HL-60 (cell line): Measurements from ENCODE around the gene RPS6KA6.

Experiments used
- DNase-seq, 2 experiments: peaks; one replicate each; pipeline ENCODE4 v3.0.0-alpha.2; 2010 to 2020; ENCODE audit warnings: low read depth in 1 of 2, low spot score in 1 of 2
- H3K27ac ChIP-seq: fragments of 250-450 bp; sonication (Bioruptor Pico); replicated peaks from 2 replicates; pipeline ENCODE4 v1.5.1; 2020; ENCODE audit warnings: mild to moderate bottlenecking, moderate library complexity
- H3K27me3 ChIP-seq: fragments of 250-450 bp; sonication (Bioruptor Pico); 2 replicates; pipeline ENCODE4 v1.5.1; 2021; ENCODE audit warnings: mild to moderate bottlenecking, moderate library complexity; ENCODE audit not compliant: insufficient read depth, poor library complexity, severe bottlenecking
- H3K4me3 ChIP-seq: replicated peaks from 2 replicates; pipeline ENCODE4 v1.5.1; 2011; ENCODE audit warnings: mild to moderate bottlenecking, control low read depth, low read length; ENCODE audit not compliant: insufficient read depth
- CTCF ChIP-seq: IDR thresholded peaks from one replicate; pipeline ENCODE4 v1.5.1; 2011; ENCODE audit warnings: low read length, control low read depth, inconsistent platforms; ENCODE audit not compliant: insufficient read depth
- GABPA ChIP-seq: IDR thresholded peaks from 2 replicates; pipeline ENCODE4 v1.6.1; 2012; ENCODE audit warnings: low read depth
- POLR2AphosphoS5 ChIP-seq: IDR thresholded peaks from 2 replicates; pipeline ENCODE4 v1.6.1; 2012; ENCODE audit warnings: low read depth
- REST ChIP-seq: IDR thresholded peaks from 2 replicates; pipeline ENCODE4 v1.6.1; 2012; ENCODE audit warnings: low read depth; ENCODE audit not compliant: insufficient replicate concordance
- SPI1 ChIP-seq: IDR thresholded peaks from 2 replicates; pipeline ENCODE4 v1.6.1; 2012; ENCODE audit warnings: low read depth, mild to moderate bottlenecking, borderline replicate concordance

RPS6KA6 gene

GRCh38 chrX:84168574-84168973 lies 19.4 kb downstream of the RPS6KA6 start:
- H3K27ac ChIP-seq = no peak overlapping the region
- H3K27me3 ChIP-seq = no peaks in the 10 kb centered on the region
- H3K4me3 ChIP-seq = no peak overlapping the region
- no peak for DNase-seq
- TF ChIP-seq CTCF (no peak), SPI1 (no peak), POLR2AphosphoS5 (no peak), REST (no peak), GABPA (no peak)

- Histone ChIP-seq H3K4me3 (no peak overlapping the region), H3K27ac (no peak overlapping the region), H3K27me3 (no peaks in the 10 kb centered on the region)
- TF ChIP-seq CTCF (no peak), REST (no peak), POLR2AphosphoS5 (no peak), GABPA (no peak), SPI1 (no peak)
- no peak for DNase-seq
Measured at GRCh38 chrX:84168095-84168494, 19.9 kb downstream of the RPS6KA6 start.

GRCh38 chrX:84165711-84166110 lies 22.3 kb downstream of the RPS6KA6 start:
- no peak for DNase-seq
- Histone ChIP-seq H3K27ac (no peak overlapping the region), H3K27me3 (no peaks in the 10 kb centered on the region), H3K4me3 (no peak overlapping the region)
- no peak for TF ChIP-seq GABPA
- TF ChIP-seq SPI1 = no peak
- no peak for TF ChIP-seq POLR2AphosphoS5
- no peak for TF ChIP-seq CTCF
- no peak for TF ChIP-seq REST
